ENCODE data around the gene ODF4.

GRCh38 chr17:8333281-8333680, 6.4 kb upstream of the ODF4 start:
- TF ChIP-seq CTCF (IDR thresholded peaks at IDR 0.05; ENCODE audit: low read depth, low read length, poor library complexity, severe bottlenecking) (no peak), EZH2phosphoT487 (IDR thresholded peaks at IDR 0.05; ENCODE audit: borderline replicate concordance, low read length) (no peak)
